Lung (tissue), 12 donors: ENCODE results near the gene MAGEA9B. TPM values are rescaled to one million over a fixed set of nuclear protein-coding genes. Genes with fewer than 3 reads are reported as not detected.
"Not testable (repeated sequence)": the region's sequence is repeated elsewhere in the genome, so short reads cannot be mapped to it uniquely, and the experiment has no call there.

ENCODE experiments used
- ATAC-seq: fragments of 200-7000 bp; cut with Tn5 transposase; one replicate; pipeline ENCODE4 v1.9.1; 2020; ENCODE audit warnings: moderate number of reproducible peaks; ENCODE audit not compliant: insufficient read depth, low FRiP score
- DNase-seq, 3 donors: peaks; one replicate each; pipeline ENCODE4 v3.0.0-alpha.2; 2013 to 2017
- H3K27ac ChIP-seq, 2 donors: one replicate each; pipeline ENCODE4 v1.5.1; 2013; ENCODE audit warnings: mild to moderate bottlenecking in 2 of 2, moderate library complexity in 2 of 2, control low read depth in 1 of 2, inconsistent platforms in 1 of 2, low read depth in 1 of 2, low read length in 1 of 2
- H3K27me3 ChIP-seq, 3 donors: one replicate each; pipeline ENCODE4 v1.5.1; 2013; ENCODE audit warnings: low read length in 2 of 3; ENCODE audit not compliant: control insufficient read depth in 3 of 3, insufficient read depth in 3 of 3
- H3K36me3 ChIP-seq, 4 donors: one replicate each; pipeline ENCODE4 v1.5.1; 2013; ENCODE audit warnings: low read length in 4 of 4, mild to moderate bottlenecking in 1 of 4, moderate library complexity in 1 of 4; ENCODE audit not compliant: control insufficient read depth in 4 of 4, insufficient read depth in 4 of 4
- H3K4me1 ChIP-seq, 5 donors: one replicate each; pipeline ENCODE4 v1.5.1; 2013; ENCODE audit warnings: low read length in 5 of 5, mild to moderate bottlenecking in 2 of 5, moderate library complexity in 1 of 5; ENCODE audit not compliant: control insufficient read depth in 5 of 5, insufficient read depth in 5 of 5
- H3K4me3 ChIP-seq: one replicate; pipeline ENCODE4 v1.5.1; 2013; ENCODE audit warnings: mild to moderate bottlenecking, control low read depth, moderate library complexity
- H3K9ac ChIP-seq, 2 donors: one replicate each; pipeline ENCODE4 v1.5.1; 2013; ENCODE audit warnings: low read length in 2 of 2, control low read depth in 1 of 2; ENCODE audit not compliant: insufficient read depth in 1 of 2
- H3K9me3 ChIP-seq, 4 donors: one replicate each; pipeline ENCODE4 v1.5.1; 2013; ENCODE audit warnings: low read length in 3 of 4, mild to moderate bottlenecking in 1 of 4, moderate library complexity in 1 of 4; ENCODE audit not compliant: control insufficient read depth in 4 of 4, insufficient read depth in 3 of 4
- WGBS, 2 donors: extraction: QIAGEN DNeasy Blood & Tissue Kit; methylation state at CpG; one replicate each; pipeline ENCODE4 v1.1.7; 2013; 5-methylcytosine and 5-hydroxymethylcytosine counted together
- polyA plus RNA-seq, 2 donors: library from polyadenylated mRNA; stranded (reverse); fragments of 200-250 nt; gene quantifications; one replicate each; pipeline ENCODE4 v1.2.1, GENCODE V29; 2013
- total RNA-seq, 2 donors: library from RNA; depleted of rRNA in 1 of 2; stranded (reverse); fragments of >200 nt in 1 of 2; gene quantifications; one replicate each; pipeline ENCODE4 v1.2.1, GENCODE V29; 2014 to 2021
- TF ChIP-seq, protein P1 (sequence below): IDR thresholded peaks from 2 replicates; pipeline ENCODE4 v1.5.1; 2012; ENCODE audit warnings: mild to moderate bottlenecking; ENCODE audit errors: control extremely low read depth, extremely low read depth
- donor health status: control.
- donor health status: control.
- donor health status: Bipolar disorder and iron deficiency.
- donor health status: healthy.
- donor health status: DM: yes; HTN: yes; CAD: no.

Gene MAGEA9B
- total and polyA plus RNA-seq, 4 donors, result not detected

DNA sequence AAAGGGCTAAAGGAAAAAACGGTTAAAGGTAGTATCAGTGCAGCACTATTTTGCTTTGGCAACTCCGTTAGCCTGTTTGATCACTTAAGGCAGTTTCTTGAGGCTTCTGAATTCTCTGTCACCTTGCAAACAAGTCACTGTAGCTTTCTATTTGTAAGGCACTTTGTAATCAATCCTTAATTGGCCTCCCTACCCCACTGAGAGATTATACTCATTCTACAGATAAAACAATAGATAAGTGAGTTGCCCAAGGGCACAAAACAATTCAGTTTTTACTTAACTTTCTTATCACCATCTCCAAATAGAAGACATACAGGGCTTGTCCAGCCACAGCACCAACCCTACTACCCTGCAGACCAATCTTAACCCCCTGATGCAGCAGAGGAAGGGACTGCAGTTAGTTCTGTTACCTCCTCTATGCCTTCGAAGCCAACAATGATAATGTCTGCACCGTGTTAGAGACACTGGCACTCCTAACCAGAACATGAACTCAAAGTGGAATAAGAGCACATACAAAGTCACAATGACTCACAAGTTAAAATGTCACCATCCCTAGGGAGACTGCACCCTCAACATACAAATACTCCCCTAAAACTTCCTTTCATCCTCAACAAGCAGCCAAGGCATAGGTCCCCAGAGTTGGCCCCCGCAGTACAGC is 42.6 kb upstream of the MAGEA9B start:
- Histone ChIP-seq H3K4me3 (no peak overlapping the region), H3K27ac (no peak overlapping the region), H3K4me1 (peaks cover 0 to 7% (median 4%) of the 10 kb centered on the region in 5 donors), H3K9ac (no peak overlapping the region), H3K27me3 (no peaks in the 10 kb centered on the region), H3K9me3 (peaks cover 0 to 5% (median 0%) of the 10 kb centered on the region in 4 donors), H3K36me3 (no peaks in the 10 kb centered on the region)
- ATAC-seq (no peak), DNase-seq (no peak)
- TF ChIP-seq, protein P1, sequence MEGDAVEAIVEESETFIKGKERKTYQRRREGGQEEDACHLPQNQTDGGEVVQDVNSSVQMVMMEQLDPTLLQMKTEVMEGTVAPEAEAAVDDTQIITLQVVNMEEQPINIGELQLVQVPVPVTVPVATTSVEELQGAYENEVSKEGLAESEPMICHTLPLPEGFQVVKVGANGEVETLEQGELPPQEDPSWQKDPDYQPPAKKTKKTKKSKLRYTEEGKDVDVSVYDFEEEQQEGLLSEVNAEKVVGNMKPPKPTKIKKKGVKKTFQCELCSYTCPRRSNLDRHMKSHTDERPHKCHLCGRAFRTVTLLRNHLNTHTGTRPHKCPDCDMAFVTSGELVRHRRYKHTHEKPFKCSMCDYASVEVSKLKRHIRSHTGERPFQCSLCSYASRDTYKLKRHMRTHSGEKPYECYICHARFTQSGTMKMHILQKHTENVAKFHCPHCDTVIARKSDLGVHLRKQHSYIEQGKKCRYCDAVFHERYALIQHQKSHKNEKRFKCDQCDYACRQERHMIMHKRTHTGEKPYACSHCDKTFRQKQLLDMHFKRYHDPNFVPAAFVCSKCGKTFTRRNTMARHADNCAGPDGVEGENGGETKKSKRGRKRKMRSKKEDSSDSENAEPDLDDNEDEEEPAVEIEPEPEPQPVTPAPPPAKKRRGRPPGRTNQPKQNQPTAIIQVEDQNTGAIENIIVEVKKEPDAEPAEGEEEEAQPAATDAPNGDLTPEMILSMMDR, result no peak
- WGBS, 2 donors, result 67 to 86% methylated on average over 5 of the region's 5 CpGs

DNA sequence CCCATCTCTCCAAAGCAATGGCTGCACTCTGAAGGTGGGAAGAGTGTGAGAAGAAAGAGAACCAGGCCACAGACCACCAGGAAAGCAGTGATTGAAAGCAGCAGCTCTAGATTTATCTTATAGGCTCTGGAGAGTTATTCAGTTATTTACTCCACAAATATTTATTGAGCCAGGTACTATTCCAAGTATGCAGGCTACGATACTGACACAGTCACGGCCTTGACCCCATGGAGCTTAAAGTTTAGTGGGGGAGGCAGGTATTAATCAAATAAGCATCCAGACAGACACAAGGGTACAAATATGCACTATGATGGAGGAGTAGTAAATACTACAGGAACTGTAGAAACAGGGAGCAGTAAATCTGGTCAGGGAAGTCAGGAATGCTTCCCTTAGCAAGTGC is 41.5 kb upstream of the MAGEA9B start:
- Histone ChIP-seq H3K9me3 (peaks cover 0 to 5% (median 0%) of the 10 kb centered on the region in 4 donors), H3K27me3 (no peaks in the 10 kb centered on the region), H3K4me3 (no peak overlapping the region), H3K4me1 (peaks cover 0 to 7% (median 4%) of the 10 kb centered on the region in 5 donors), H3K9ac (no peak overlapping the region), H3K36me3 (no peaks in the 10 kb centered on the region), H3K27ac (no peak overlapping the region)
- ATAC-seq (no peak), DNase-seq (no peak)
- WGBS, 2 donors, result 75 to 92% methylated on average over 2 of the region's 2 CpGs
- TF ChIP-seq, protein P1, result no peak

DNA sequence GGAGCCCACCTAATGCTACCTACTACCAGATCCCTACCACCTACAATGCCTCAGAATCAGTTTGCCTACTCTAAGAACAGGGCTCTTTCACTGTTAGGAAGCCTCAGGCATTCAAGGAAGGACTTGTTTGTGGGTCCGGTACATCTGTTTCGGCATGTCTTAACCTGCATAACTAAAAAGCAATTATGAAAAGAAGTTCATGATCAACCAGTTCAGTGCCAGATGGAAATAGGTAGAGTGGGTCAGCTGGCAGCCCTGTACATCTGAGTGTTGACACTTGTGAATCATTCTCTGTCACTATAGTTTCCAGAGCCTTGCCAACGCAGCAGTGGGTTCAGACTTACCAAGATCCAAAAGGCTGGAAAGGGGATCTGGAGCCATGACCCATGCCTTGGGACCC is 41.0 kb upstream of the MAGEA9B start:
- Histone ChIP-seq H3K27ac (no peak overlapping the region), H3K9ac (no peak overlapping the region), H3K27me3 (no peaks in the 10 kb centered on the region), H3K4me1 (peaks cover 0 to 7% (median 4%) of the 10 kb centered on the region in 5 donors), H3K4me3 (no peak overlapping the region), H3K9me3 (peaks cover 0 to 5% (median 0%) of the 10 kb centered on the region in 4 donors), H3K36me3 (no peaks in the 10 kb centered on the region)
- WGBS, 2 donors, result 92 to 98% methylated on average over 3 of the region's 3 CpGs
- no peak for ATAC-seq
- DNase-seq, result no peak
- TF ChIP-seq, protein P1, result no peak

DNA sequence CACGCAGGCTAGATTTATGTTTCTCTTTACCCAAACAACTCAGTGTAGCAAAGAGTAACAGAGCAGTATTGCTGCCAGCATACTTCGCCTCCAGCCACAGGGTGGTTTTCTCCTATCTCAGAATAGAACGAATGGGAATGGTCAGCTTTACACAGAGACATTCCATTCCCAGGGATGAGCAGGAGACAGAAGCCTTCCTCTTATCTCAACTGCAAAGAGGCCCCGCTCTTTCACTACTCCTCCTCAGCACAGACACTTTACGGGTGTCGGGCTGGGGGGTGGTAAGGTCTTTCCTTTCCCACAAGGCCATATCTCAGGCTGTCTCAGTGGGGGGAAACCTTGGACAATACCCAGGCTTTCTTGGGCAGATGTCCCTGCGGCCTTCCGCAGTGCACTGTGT is 39.6 kb upstream of the MAGEA9B start:
- H3K4me1 ChIP-seq, H3K9ac ChIP-seq, ATAC-seq, H3K27ac ChIP-seq, H3K36me3 ChIP-seq, H3K4me3 ChIP-seq, H3K9me3 ChIP-seq, H3K27me3 ChIP-seq, DNase-seq: not testable (repeated sequence)
- WGBS, 2 donors, result 73 to 90% methylated on average over 8 of the region's 8 CpGs

DNA sequence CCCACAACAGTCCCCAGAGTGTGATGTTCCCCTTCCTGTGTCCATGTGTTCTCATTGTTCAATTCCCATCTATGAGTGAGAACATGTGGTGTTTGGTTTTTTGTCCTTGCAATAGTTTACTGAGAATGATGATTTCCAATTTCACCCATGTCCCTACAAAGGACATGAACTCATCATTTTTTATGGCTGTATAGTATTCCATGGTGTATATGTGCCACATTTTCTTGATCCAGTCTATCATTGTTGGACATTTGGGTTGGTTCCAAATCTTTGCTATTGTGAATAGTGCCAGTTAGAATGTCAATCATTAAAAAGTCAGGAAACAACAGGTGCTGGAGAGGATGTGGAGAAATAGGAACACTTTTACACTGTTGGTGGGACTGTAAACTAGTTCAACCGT is 32.4 kb upstream of the MAGEA9B start:
- no CpG with 5 or more reads among the region's 1 CpG for WGBS, 2 donors
- not testable (repeated sequence) for ATAC-seq, H3K9ac ChIP-seq, H3K4me3 ChIP-seq, H3K4me1 ChIP-seq, H3K27ac ChIP-seq, H3K36me3 ChIP-seq, H3K9me3 ChIP-seq, H3K27me3 ChIP-seq, DNase-seq
